ENCODE results near the gene TIGD1. TPM values are rescaled to one million over a fixed set of nuclear protein-coding genes. Genes with fewer than 3 reads are reported as not detected.

TIGD1 gene
- polyA plus RNA-seq (2012; ENCODE audit: missing spikeins): 3.0 TPM

DNA sequence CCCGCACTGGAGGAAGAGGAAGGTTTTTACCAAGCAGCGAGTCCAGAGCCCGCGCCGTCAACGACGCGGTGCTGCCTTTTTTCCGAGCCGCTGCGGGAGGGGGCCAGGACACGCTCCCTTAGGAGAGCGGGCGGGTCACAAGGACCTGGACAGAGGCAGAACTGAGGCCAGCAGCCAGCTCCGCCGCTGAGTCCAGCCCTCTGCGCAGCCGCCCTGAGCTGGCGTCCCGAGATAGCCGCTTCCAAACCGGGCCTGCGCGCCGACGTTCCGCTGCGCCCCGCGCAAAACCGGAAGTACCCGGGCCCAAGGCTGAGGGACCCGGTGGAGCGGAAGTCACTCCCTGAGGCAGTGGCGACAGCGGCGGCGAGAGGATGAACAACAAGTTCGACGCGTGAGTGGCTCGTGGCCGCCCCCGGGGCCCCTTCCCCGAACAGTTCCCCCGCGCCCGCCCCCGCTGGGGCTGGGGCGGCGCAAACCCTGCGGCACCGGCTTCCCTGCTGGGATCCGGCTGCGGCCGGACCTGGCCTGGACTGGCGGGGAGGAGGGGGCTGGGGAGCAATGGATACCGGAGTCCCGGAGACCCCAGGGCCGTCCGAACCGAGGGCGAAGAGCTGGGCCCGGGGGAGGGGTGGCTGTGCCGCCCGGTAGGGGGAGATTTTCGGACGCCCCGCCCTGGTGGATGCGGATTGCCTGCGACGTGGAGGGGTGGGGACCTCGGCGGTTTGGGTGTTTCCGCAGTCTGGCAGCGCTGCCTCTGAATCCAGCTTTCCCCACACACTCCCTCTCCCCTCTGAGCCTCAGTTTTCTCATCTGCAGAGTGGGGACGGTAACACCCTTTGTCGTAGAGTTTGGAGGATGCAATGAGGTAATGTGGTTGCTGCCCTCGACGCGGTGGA is at the start of gene TIGD1, which contains the start of gene EIF4E2:
TSS of gene TIGD1 (minus strand) at position 204 of the 896 bp plus-strand sequence. CDS start 675 bp downstream, outside the sequence.
TSS of gene EIF4E2 (plus strand) at position 336 of the 896 bp plus-strand sequence. CDS start at position 372, 36 bp downstream.
- peak; percentile 87 for FAIRE-seq
- peak; percentile 99 for DNase-seq (ENCODE audit: insufficient read length)
- TF ChIP-seq TAF1 (IDR thresholded peaks at IDR 0.05; ENCODE audit: borderline replicate concordance, low read depth, low read length): peak; percentile 78
- peak; percentile 93 for TF ChIP-seq POLR2A (IDR thresholded peaks at IDR 0.05; ENCODE audit: low read depth, low read length)
- peak; percentile 86 for TF ChIP-seq POLR2AphosphoS5 (IDR thresholded peaks at IDR 0.05; ENCODE audit: low read depth, low read length)

DNA sequence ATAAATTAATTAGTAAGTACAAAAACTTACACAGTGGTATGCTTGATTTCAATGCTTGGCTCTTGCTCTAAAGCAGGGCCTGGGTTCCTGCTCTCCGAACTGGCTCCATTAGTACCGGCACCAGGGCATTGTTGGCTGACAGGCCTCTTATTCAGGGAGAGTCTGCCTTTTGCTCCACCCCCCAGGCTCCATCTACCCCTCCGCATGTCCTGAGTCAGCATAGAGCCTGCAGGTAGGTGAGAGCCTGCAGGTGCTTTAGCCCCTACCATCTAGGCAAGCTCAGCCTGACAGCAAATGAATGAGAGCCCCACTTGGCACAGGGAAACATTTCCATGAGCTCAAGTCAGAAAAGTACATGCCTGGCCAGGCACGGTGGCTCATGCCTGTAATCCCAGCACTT is 47.9 kb upstream of the TIGD1 start:
- DNase-seq (ENCODE audit: insufficient read length) (no peak), FAIRE-seq (no peak)
- no peak for TF ChIP-seq POLR2AphosphoS5 (IDR thresholded peaks at IDR 0.05; ENCODE audit: low read depth, low read length)
- TF ChIP-seq POLR2A (IDR thresholded peaks at IDR 0.05; ENCODE audit: low read depth, low read length): no peak
- no peak for TF ChIP-seq TAF1 (IDR thresholded peaks at IDR 0.05; ENCODE audit: borderline replicate concordance, low read depth, low read length)

DNA sequence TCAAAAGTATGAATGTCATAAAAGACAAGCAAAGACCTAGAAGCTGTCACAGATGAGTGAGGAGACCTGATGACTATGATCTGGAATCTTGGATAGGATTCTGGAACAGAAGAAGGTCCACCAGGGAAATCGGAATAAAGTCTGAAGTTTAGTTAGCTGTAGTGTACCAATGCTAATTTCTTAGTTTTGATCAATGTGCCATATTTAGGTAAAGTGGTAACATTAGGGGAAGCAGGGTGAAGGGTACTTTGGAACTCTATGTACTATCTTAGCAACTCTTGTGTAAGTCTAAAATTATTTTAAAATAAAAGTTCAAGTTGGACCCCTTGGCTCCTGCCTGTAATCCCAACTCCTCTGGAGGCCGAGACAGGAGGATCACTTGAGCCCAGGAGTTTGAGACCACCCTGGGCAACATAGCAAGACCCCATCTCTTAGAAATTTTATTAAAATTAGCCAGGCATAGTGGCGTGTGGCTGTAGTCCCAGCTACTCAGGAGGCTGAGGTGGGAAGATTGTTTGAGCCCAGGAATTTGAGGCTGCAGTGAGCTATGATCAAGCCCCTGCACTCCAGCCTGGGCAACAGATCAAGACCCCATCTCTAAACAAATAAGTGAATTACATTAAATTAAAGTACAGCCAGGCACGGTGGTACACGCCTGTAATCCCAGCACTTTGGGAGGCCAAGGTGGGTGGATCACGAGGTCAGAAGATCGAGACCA is 47.2 kb upstream of the TIGD1 start:
- TF ChIP-seq POLR2AphosphoS5 (IDR thresholded peaks at IDR 0.05; ENCODE audit: low read depth, low read length): no peak
- TF ChIP-seq POLR2A (IDR thresholded peaks at IDR 0.05; ENCODE audit: low read depth, low read length): no peak
- no peak for TF ChIP-seq TAF1 (IDR thresholded peaks at IDR 0.05; ENCODE audit: borderline replicate concordance, low read depth, low read length)
- FAIRE-seq: no peak
- DNase-seq (ENCODE audit: insufficient read length): no peak

DNA sequence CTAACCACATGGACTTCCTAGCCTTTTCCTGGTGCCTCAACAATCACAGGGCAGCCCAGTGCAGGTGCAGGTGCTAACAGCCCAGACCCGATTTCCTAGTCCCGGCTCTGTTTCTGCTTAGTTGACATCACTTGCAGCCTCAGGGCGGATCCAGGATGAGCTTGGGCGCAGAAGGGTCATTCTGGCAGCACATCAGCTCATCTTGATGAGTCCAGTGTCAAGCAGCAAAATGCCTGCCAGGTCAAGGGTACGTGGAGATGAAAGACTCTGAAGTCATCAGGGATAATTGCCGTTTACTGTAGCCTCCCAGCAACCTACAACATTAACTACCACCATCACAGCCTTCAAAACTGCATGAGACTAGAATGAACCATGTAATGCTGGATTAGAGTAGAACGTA is 43.6 kb upstream of the TIGD1 start:
- no peak for FAIRE-seq
- no peak for DNase-seq (ENCODE audit: insufficient read length)
- no peak for TF ChIP-seq POLR2AphosphoS5 (IDR thresholded peaks at IDR 0.05; ENCODE audit: low read depth, low read length)
- no peak for TF ChIP-seq POLR2A (IDR thresholded peaks at IDR 0.05; ENCODE audit: low read depth, low read length)
- TF ChIP-seq TAF1 (IDR thresholded peaks at IDR 0.05; ENCODE audit: borderline replicate concordance, low read depth, low read length): no peak

DNA sequence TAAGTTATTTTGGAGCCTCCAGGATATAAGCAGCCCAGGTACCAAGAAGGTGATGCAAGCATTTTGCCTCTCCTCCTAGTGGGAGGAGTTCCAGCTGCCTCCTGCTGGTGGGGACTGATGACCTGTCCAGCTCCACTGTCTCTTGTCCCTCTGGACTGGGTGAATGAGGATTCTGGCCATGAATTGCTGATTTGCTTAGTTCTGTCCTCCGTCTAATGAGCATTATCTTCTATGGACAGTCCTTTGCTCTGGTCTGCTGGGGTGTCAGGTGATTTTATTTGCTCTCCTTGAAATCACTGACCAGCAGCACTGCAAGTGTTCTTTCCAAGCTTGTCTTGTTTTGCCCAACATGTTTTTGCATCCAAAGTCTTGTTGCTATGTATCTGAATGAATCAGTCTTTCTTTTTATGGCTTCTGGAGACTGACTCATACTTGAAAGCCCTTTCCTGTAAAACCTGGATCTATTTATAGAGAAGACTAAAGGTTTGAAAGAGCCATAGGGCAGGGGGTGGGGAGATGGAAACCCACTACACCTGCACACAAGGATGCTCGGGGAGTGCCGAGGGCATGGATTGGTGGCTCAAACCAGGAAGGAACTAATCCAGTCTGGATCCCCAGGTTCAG is 42.5 kb upstream of the TIGD1 start:
- TF ChIP-seq TAF1 (IDR thresholded peaks at IDR 0.05; ENCODE audit: borderline replicate concordance, low read depth, low read length): no peak
- TF ChIP-seq POLR2A (IDR thresholded peaks at IDR 0.05; ENCODE audit: low read depth, low read length): no peak
- TF ChIP-seq POLR2AphosphoS5 (IDR thresholded peaks at IDR 0.05; ENCODE audit: low read depth, low read length): no peak
- DNase-seq (ENCODE audit: insufficient read length): no peak
- FAIRE-seq: no peak

DNA sequence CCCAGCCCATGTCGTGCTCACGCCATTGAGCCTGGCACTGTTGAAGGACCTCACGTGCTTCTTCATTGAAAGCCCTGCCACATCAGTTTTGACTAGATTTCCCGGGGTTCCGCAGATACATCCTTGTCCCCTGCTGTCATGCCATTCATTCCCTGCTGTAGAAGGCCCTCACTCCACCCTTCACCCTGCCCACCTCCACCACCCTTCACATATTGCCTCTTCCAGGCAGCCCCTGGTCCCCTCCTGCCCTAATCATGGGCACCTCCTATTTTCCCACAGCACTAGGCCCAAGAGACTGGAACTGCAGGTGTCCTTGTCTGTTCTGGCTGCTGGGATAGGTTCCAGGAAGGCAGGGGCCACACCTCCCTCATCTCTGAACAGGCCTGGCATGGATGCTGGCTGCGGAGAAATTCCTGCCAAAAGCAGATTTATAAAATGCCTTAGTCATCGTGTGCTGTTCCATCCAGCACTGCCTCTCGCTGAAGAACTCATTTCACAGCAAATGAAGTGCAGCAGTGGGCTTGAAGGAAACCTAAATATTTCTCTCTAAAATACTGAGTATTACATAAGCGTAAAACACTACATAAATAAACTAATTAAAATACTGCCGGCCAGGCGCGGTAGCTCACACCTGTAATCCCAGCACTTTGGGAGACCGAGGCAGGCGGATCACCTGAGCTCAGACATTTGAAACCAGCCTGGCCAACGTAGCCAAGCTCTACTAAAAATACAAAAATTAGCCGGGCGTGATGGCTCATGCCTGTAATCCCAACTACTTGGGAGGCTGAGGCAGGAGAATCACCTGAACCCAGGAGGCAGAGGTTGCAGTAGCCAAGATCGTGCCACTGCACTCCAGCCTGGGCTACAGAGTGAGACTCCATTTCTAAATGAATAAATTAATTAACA is 38.6 kb upstream of the TIGD1 start:
- no peak for TF ChIP-seq POLR2A (IDR thresholded peaks at IDR 0.05; ENCODE audit: low read depth, low read length)
- FAIRE-seq (no peak), DNase-seq (ENCODE audit: insufficient read length) (no peak)

DNA sequence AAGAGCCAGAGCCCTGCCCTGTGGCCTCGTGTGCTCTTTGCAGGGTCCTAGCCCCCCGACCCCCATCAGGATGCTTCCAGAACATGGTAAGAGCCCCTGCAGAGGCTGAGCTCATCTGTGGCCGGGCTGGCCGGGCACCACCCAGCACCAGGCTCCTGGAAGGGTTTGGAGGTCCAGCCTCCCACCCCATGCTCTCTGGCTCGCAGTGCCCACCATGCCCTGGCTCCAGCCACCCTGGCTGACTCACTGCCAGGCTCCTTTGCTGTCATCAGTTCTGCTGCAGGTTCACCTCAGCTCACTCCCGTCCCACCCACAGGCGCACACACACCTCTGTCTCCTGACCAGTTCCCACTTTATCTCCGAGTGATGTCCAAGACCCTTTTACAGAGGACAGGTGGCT is 37.7 kb upstream of the TIGD1 start:
- TF ChIP-seq POLR2A (IDR thresholded peaks at IDR 0.05; ENCODE audit: low read depth, low read length) (no peak), POLR2AphosphoS5 (IDR thresholded peaks at IDR 0.05; ENCODE audit: low read depth, low read length) (no peak), TAF1 (IDR thresholded peaks at IDR 0.05; ENCODE audit: borderline replicate concordance, low read depth, low read length) (no peak)
- DNase-seq (ENCODE audit: insufficient read length): no peak
- FAIRE-seq: no peak

DNA sequence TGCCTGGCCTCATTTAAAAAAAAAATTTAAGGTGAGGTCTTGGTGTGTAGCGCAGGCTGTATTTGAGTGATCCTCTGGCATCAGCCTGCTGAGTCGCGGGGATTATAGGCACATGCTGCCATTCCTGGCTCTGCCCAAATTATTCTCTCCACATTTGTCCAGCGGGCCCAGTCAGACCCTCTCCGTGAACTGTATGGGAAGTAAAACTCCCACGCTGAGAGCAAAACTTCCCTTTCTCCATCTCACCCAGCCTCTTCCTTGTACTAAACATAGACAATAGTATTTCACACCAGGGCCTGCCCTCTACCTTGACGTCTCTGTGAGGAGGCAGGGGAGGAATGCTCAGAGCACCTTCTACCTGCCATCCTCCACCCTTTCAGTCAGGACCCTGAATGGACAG is 37.2 kb upstream of the TIGD1 start:
- FAIRE-seq (no peak), DNase-seq (ENCODE audit: insufficient read length) (no peak)

DNA sequence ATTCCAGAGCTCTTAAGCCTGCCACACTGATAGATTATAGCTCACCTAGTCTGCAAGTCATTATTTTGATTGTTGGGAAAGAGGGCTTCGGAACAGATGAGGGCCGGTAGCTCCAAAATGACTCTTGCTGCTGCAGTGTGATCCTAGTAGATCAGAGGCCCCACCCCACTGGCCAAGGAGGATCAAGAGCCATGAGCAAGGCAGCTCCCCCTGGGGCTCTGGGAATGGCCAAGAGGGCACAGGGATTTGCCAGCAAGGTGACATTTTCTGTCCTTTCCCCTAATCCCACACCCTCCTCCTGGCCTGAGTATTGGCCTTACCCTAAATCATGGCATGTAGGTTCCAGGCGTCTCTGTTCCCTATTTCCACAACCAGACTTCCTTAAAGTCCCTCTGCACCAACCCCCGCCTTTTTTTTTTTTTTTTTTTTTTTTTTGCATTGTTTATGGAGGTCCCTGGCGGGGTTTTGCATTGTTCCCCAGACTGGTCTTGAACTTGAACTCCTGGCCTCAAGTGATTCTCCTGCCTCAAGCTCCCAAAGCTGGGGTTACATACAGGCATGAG is 36.7 kb upstream of the TIGD1 start:
- DNase-seq (ENCODE audit: insufficient read length): no peak
- TF ChIP-seq POLR2A (IDR thresholded peaks at IDR 0.05; ENCODE audit: low read depth, low read length) (no peak), POLR2AphosphoS5 (IDR thresholded peaks at IDR 0.05; ENCODE audit: low read depth, low read length) (no peak), TAF1 (IDR thresholded peaks at IDR 0.05; ENCODE audit: borderline replicate concordance, low read depth, low read length) (no peak)
- no peak for FAIRE-seq

More for the DNA sequence above, 37.2 kb upstream of the TIGD1 start:
- TF ChIP-seq POLR2AphosphoS5 (IDR thresholded peaks at IDR 0.05; ENCODE audit: low read depth, low read length) (no peak), POLR2A (IDR thresholded peaks at IDR 0.05; ENCODE audit: low read depth, low read length) (no peak), TAF1 (IDR thresholded peaks at IDR 0.05; ENCODE audit: borderline replicate concordance, low read depth, low read length) (no peak)

DNA sequence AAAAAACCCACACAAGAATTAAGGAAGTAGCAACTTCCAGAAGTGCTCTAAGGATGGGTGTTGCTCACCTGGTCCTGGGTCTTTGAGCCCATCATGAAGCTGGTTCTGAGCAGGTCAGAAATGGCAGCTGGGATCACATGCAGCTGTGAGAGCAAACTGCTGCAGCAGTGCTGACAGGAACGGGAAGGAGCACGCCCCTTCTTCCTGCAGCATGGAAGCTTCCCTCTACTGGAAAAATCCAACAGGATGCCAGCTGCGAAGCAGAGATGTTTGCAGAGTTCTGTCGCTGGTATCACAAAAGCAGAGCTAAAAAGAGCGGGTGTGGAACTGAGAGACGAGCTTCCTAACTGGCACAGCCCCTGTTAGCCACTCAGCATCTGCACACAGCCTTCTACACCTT is 33.9 kb upstream of the TIGD1 start:
- no peak for FAIRE-seq
- TF ChIP-seq POLR2A (IDR thresholded peaks at IDR 0.05; ENCODE audit: low read depth, low read length) (no peak), TAF1 (IDR thresholded peaks at IDR 0.05; ENCODE audit: borderline replicate concordance, low read depth, low read length) (no peak), POLR2AphosphoS5 (IDR thresholded peaks at IDR 0.05; ENCODE audit: low read depth, low read length) (no peak)
- DNase-seq (ENCODE audit: insufficient read length): no peak
